Measurements from ENCODE around the gene ATP10A. TPM values are rescaled to one million over a fixed set of nuclear protein-coding genes. Genes with fewer than 3 reads are reported as not detected.
"Not testable (repeated sequence)": the region's sequence is repeated elsewhere in the genome, so short reads cannot be mapped to it uniquely, and the experiment has no call there.

ATP10A gene
- total RNA-seq, 1 donor from 2014 or later, result 0.50 TPM

DNA sequence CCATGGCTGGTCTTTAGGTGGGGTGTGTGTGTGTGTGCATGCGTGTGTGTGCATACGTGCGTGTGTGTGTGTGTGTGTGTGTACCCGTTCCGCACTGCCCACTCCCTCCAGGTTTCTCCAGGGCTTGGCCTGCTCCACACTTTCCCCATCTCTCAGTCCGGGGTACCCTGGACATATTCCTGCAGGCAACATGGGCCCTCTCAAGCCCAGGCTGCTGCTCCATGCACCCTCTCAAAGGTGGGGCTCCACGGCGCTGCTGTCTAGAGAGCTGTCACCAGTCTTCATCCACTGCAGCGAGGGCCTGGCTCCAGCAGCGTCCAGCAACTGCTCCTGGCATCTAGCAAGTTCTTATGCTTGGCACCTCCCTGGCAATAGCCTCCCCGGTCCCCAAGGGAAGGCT lies 86.1 kb downstream of the ATP10A start:
- no peak for ATAC-seq
- DNase-seq (ENCODE audit: low spot score), result no peak

GRCh38 chr15:25776071-25776746 lies 86.9 kb downstream of the ATP10A start:
- ATAC-seq, result no peak
- DNase-seq (ENCODE audit: low spot score), result no peak

DNA sequence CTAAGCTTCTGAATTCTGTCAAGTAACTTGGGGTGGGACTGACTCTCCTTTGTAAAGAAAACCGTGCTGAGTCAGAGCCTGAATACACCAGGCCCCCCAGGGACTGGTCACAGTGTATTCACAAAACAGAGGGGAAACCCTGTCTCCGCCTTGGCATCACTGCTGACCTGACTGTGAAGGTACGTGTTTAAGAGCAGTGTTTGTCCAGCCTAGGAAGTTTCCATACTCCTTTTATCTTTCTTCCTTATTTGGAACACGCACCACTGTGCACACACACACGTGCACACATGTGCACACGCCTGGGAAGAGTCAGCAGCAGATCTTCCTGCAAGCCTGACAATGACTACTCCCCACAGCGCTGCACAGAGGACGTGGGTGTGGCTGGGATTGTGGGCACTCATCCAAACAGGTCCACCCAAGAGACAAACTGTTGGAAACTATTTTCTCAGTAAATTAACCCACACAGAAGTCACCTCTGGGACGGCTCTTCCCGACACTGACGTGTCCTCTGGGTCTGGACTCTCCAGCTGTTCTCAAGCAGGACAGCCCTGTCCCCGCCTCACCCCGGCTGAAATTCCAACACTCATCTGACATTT lies 87.7 kb downstream of the ATP10A start:
- ATAC-seq (peak; percentile 19), DNase-seq (ENCODE audit: low spot score) (no peak)

DNA sequence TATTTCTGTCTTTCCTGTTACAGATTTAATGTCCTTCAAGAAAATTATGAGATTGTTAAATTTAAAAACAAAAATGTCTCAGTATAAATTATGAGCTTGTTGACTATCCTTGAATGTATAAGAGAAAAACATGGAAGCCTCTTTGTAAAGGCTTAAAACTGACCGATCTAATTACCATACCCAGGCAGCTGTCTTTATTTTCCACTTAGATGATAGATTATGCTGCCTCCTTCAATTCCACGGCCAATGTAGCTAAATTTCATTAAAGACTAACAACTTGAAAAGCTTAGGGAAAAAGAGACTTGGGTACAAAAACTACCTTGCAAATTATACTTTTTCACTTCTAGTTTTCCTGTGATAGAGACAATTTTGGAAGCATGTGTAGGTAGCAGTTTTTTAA lies 88.3 kb downstream of the ATP10A start:
- DNase-seq (ENCODE audit: low spot score) (no peak), ATAC-seq (no peak)

DNA sequence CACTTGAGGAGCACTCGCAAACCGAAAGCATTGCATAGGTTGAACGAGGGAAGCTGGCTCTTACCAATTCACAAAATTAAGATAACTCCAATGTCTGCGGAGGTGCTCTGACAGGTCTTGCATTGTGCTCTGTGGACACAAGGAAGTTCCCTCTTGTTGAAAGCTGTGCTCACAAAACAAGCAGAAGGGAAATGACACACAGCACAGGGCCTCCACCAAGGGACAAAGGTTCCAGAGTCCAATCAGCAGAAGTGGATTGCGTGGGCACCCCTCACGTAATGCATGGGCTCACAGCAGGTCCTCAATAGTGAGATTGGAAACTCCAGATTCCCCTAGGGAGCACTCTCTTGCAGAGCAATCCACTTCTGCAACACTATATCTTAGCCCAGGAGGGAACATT lies 89.9 kb downstream of the ATP10A start:
- no peak for ATAC-seq

DNA sequence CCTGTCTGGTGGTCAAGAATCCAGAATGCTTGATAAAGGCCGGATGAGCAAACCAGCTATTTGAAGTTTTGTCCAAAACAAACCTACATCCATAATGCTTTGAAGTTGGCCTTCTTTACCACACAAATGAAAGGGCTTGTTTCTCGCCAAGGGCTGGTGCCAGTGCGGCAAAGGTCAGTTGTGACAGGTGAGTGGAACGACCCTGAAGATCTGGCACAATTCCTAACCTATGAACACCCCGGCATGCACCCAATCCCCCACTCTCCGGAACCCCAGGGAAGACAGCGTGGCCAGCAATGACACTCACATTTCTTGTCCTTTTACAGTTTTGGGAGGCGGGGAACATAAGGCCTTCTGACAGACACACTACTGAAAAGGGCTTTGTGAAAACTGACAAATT lies 90.6 kb downstream of the ATP10A start:
- no peak for ATAC-seq
- DNase-seq (ENCODE audit: low spot score), result no peak

More for the DNA sequence above, 89.9 kb downstream of the ATP10A start:
- DNase-seq (ENCODE audit: low spot score), result no peak

DNA sequence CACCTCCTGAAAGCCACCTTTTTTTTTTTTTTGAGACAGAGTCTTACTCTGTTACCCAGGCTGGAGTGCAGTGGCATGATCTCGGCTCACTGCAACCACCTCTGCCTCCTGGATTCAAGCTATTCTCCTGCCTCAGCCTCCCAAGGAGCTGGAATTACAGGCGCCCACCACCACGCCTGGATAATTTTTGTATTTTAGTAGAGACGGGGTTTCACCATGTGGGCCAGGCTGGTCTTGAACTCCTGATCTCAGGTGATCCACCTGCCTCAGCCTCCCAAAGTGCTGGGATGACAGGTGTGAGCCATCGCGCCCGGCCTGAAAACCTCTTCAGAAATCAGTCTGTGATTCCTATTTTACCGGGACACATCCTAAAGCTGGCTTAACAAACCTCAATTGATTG lies 91.4 kb downstream of the ATP10A start:
- ATAC-seq; DNase-seq (ENCODE audit: low spot score): not testable (repeated sequence)

- ATAC-seq, result no peak
- DNase-seq (ENCODE audit: low spot score), result no peak
Observed at GRCh38 chr15:25771338-25771706, 91.8 kb downstream of the ATP10A start.

- ATAC-seq (no peak), DNase-seq (ENCODE audit: low spot score) (no peak)
Observed at GRCh38 chr15:25770618-25771337, 92.3 kb downstream of the ATP10A start.

DNA sequence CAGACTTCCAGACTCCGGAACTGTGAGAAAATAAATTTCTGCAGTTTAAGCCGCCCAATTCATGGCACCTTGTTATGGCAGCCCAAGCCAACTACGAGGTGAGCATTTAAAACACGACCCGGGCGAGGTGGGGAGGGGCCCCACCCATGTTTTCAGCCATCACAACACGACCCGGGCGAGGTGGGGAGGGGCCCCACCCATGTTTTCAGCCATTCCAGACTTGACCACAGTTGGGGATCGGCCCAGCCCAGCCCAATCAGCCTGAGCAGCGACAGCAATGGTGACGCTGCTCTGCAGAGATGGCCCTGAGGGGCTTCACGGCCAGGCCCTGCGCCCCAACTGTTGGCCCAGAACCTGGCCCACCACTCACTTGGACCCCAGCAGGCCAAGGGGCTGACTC lies 93.1 kb downstream of the ATP10A start:
- no peak for DNase-seq (ENCODE audit: low spot score)
- no peak for ATAC-seq

GRCh38 chr15:25768271-25768670 lies 94.9 kb downstream of the ATP10A start:
- ATAC-seq, result no peak
- no peak for DNase-seq (ENCODE audit: low spot score)

- no peak for DNase-seq (ENCODE audit: low spot score)
- ATAC-seq, result no peak
Observed at GRCh38 chr15:25767356-25768151, 95.6 kb downstream of the ATP10A start.

DNA sequence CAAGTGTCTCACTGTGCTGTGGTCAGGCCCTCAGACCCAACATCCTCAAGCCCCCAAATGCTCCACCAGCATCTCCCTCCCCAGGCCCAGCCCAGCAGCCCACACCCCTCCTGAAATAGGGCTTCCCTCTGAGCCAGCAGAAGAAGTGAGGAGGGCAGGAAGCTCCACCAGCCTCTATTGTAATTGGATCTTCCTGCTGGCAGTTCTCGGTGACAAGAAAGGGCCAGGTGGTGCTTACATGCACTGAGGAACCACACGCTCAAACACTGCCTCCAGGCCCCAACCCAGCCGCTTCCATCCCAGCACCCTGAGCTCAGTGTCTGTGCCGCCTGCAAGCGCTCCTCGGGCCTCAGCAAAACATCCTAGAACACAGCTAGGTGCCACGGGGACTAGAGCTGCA lies 96.7 kb downstream of the ATP10A start:
- no peak for ATAC-seq
- DNase-seq (ENCODE audit: low spot score), result no peak

DNA sequence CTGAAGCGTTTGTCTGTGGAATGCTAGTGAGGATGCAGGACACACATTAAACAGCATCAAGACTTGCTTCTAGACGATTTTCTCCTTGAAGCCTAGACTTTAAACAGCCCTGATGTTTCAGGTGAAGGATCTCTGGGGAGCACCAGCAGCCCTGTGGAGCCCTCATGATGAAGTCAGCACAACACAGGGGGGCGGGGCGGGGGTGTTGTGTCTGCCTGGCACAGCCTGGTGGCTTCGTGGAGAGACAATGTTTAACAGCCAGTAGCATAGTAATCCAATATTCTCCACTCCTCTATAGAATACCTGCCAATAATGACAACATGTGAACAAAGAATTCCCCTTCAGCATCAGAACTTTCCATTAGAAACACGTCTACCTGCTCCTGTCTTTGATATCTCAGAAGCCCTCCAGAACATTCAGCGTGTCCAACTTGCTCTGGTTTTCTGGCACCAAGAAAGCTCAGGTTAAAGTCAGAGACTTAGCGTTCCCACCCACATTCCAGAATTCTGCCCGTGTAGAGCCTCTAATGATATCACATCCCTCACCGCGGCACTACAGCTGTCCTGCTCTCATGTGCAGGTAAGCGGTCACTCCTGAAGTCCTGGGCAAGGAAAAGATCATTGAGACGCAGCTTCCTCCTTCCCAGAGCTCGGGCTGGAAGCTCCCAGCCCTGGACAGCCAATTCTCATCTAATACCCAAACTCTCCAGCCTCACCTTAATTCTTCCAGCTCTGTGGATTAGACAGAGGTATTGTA lies 98.0 kb downstream of the ATP10A start:
- DNase-seq (ENCODE audit: low spot score) (no peak), ATAC-seq (no peak)

GRCh38 chr15:25763954-25764353 lies 99.2 kb downstream of the ATP10A start:
- ATAC-seq, result no peak

DNA sequence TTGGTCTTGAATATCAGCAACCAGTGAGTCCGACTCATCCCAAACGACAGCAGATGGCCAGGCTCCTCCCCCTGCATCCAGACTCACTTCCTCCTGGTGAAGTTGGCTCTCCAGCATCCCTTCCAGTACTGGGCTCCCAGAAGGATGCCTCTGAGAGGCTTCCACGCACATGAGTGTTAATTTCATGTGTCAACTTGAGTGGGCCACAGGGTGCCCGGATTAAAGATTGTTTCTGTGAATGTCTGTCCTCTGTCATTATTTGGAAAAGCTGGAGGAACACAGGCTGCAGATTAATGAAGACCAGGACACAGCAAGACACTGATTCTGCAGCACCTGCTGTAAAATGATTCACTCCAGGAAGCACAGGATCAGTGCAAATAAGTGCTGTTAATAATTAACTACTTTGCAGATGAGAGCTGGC lies 99.8 kb downstream of the ATP10A start:
- ATAC-seq (peak; percentile 44), DNase-seq (ENCODE audit: low spot score) (no peak)

More at GRCh38 chr15:25763954-25764353, 99.2 kb downstream of the ATP10A start:
- no peak for DNase-seq (ENCODE audit: low spot score)

- no peak for DNase-seq (ENCODE audit: low spot score)
- ATAC-seq, result no peak
Observed at GRCh38 chr15:25761971-25762662, 101.0 kb downstream of the ATP10A start.

DNA sequence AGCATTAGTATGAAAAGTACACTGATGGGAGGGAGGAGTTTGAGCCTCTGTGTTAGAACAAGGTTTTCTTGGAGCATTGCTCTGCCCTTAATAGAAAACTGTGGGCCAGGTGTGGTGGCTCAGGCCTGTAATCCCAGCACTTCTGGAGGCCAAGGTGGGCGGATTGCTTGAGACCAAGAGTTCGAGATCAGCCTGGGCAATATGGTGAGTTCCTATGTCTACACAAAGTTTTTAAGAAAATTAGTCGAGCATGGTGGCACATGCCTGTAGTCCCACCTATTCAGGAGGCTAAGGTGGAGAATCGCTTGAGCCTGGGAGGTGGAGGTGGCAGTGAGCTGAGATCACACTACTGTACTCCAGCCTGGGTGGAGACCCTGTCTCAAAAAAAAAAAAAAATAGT lies 103.7 kb downstream of the ATP10A start:
- no peak for ATAC-seq
- no peak for DNase-seq (ENCODE audit: low spot score)

GRCh38 chr15:25758612-25759011 lies 104.5 kb downstream of the ATP10A start:
- not testable (repeated sequence) for ATAC-seq; DNase-seq (ENCODE audit: low spot score)

All from left lobe of liver (tissue), 2 donors.